HCT116 (cell line): ENCODE results near the gene IPO7. TPM values are rescaled to one million over a fixed set of nuclear protein-coding genes. Genes with fewer than 3 reads are reported as not detected.

ENCODE experiments used
- ATAC-seq: fragments of 200-7000 bp; cut with Tn5 transposase; 2 replicates; pipeline ENCODE4 v1.9.1; 2020; ENCODE audit warnings: mild to moderate bottlenecking, moderate library complexity
- BruUV-seq: library from RNA; stranded (reverse); fragments of 400-500 nt; replicated peaks from 2 replicates; lab custom pipeline; 2021; lab: Mats Ljungman, UMichigan
- CTCF ChIA-PET: fragments of 300-600 bp; sonication (Branson Sonifier 250); formaldehyde crosslinking; loops from one replicate; lab custom pipeline; 2021; ENCODE audit warnings: antibody characterized with exemption; lab: Charles Lee
- POLR2A ChIA-PET: fragments of 300-600, 350-600 bp; sonication (Branson Sonifier 250); formaldehyde crosslinking; loops from one replicate; lab custom pipeline; 2021; ENCODE audit warnings: antibody characterized with exemption; lab: Charles Lee
- RAD21 ChIA-PET, 2 experiments: fragments of 300-600 bp; sonication (Branson Sonifier 250); formaldehyde crosslinking; loops; one replicate each; lab custom pipeline; 2023; ENCODE audit warnings: low total read pairs in 2 of 2; ENCODE audit not compliant: uncharacterized antibody in 2 of 2, unreplicated experiment in 2 of 2, low non-redundant PET in 1 of 2; lab: Charles Lee
- DNase-seq: peaks from one replicate; pipeline ENCODE4 v3.0.0-alpha.2; 2010; ENCODE audit warnings: low read depth, low spot score
- H2AFZ ChIP-seq: fragments of 200-600 bp; shearing (Covaris generic), sonication (generic); 2 replicates; pipeline ENCODE4 v1.6.1; 2017; ENCODE audit warnings: low read depth, mixed run types, mixed read lengths, antibody characterized with exemption, low read length; ENCODE audit not compliant: poor library complexity, severe bottlenecking
- H3K27ac ChIP-seq: 2 replicates; pipeline ENCODE4 v1.5.1; 2012; ENCODE audit warnings: low read depth, low read length
- H3K27me3 ChIP-seq: fragments of 200-600 bp; sonication (generic); 2 replicates; pipeline ENCODE4 v1.6.1; 2016; ENCODE audit warnings: mixed run types, low read length, mixed read lengths; ENCODE audit not compliant: insufficient read depth
- H3K36me3 ChIP-seq, 2 experiments: fragments of 200-500 bp in 1 of 2; fragments of 200-600 bp in 1 of 2; sonication (Bioruptor generic) in 1 of 2; sonication (generic) in 1 of 2; 2 replicates each; pipeline versions ENCODE4 v1.5.1 to v1.6.1; 2014 to 2016; ENCODE audit warnings: low read length in 2 of 2, inconsistent platforms in 1 of 2, mixed read lengths in 1 of 2, mixed run types in 1 of 2; ENCODE audit not compliant: insufficient read depth in 2 of 2, control insufficient read depth in 1 of 2
- H3K4me1 ChIP-seq, 2 experiments: fragments of 200-600 bp in 1 of 2; sonication (generic) in 1 of 2; 2 replicates each; pipeline versions ENCODE4 v1.5.1 to v1.6.1; 2012 to 2017; ENCODE audit warnings: low read length in 2 of 2, inconsistent platforms in 1 of 2, mild to moderate bottlenecking in 1 of 2, mixed read lengths in 1 of 2, mixed run types in 1 of 2, moderate library complexity in 1 of 2; ENCODE audit not compliant: insufficient read depth in 2 of 2, control insufficient read depth in 1 of 2
- H3K4me2 ChIP-seq: fragments of 200-600 bp; sonication (generic); 2 replicates; pipeline ENCODE4 v1.6.1; 2017; ENCODE audit warnings: mixed run types, low read length, mixed read lengths
- H3K4me3 ChIP-seq, 2 experiments: fragments of 200-600 bp in 1 of 2; sonication (generic) in 1 of 2; replicated peaks in 1 of 2; 2 replicates each; pipeline ENCODE4 v1.5.1; 2011 to 2016; ENCODE audit warnings: low read length in 2 of 2, control low read depth in 1 of 2, low read depth in 1 of 2, mild to moderate bottlenecking in 1 of 2, mixed read lengths in 1 of 2, mixed run types in 1 of 2
- H3K79me2 ChIP-seq: fragments of 200-600 bp; sonication (generic); 2 replicates; pipeline ENCODE4 v1.6.1; 2017; ENCODE audit warnings: mild to moderate bottlenecking, mixed run types, low read length, moderate library complexity, mixed read lengths; ENCODE audit not compliant: insufficient read depth
- H3K9ac ChIP-seq: fragments of 200-600 bp; sonication (generic); 2 replicates; pipeline ENCODE4 v1.6.1; 2016; ENCODE audit warnings: low read length, mixed read lengths
- H3K9me2 ChIP-seq: fragments of 200-600 bp; sonication (generic), shearing (Covaris generic); 2 replicates; pipeline ENCODE4 v1.6.1; 2017; ENCODE audit warnings: mixed run types, mild to moderate bottlenecking, moderate library complexity; ENCODE audit not compliant: insufficient read depth
- H3K9me3 ChIP-seq, 2 experiments: fragments of 200-500 bp in 1 of 2; fragments of 200-600 bp in 1 of 2; sonication (Bioruptor generic) in 1 of 2; sonication (generic) in 1 of 2; 2 replicates each; pipeline ENCODE4 v1.6.1; 2014 to 2017; ENCODE audit warnings: low read length in 2 of 2, mixed read lengths in 2 of 2, inconsistent platforms in 1 of 2, low read depth in 1 of 2, mild to moderate bottlenecking in 1 of 2, mixed run types in 1 of 2, moderate library complexity in 1 of 2; ENCODE audit not compliant: control insufficient read depth in 1 of 2, insufficient read depth in 1 of 2
- H4K20me1 ChIP-seq: fragments of 200-600 bp; sonication (generic), shearing (Covaris generic); 2 replicates; pipeline ENCODE4 v1.6.1; 2017; ENCODE audit warnings: mixed run types, mild to moderate bottlenecking, moderate library complexity; ENCODE audit not compliant: insufficient read depth
- CBX3 ChIP-seq: IDR thresholded peaks from 2 replicates; pipeline ENCODE4 v1.6.1; 2012; ENCODE audit warnings: low read depth
- CEBPB ChIP-seq: IDR thresholded peaks from 2 replicates; pipeline ENCODE4 v1.6.1; 2012; ENCODE audit warnings: low read depth
- EGR1 ChIP-seq: IDR thresholded peaks from 2 replicates; pipeline ENCODE4 v1.6.1; 2012; ENCODE audit warnings: low read depth
- ELF1 ChIP-seq: IDR thresholded peaks from 2 replicates; pipeline ENCODE4 v1.6.1; 2012; ENCODE audit warnings: low read depth, borderline replicate concordance
- EZH2 ChIP-seq: fragments of 200-600 bp; sonication (generic); IDR thresholded peaks from 2 replicates; pipeline ENCODE4 v1.6.1; 2017; ENCODE audit warnings: antibody characterized with exemption, mixed run types
- POLR2A ChIP-seq: IDR thresholded peaks from 2 replicates; pipeline ENCODE4 v1.7.0; 2011; ENCODE audit warnings: borderline replicate concordance; ENCODE audit not compliant: insufficient read depth, insufficient read length; ENCODE audit errors: extremely low read depth
- POLR2AphosphoS5 ChIP-seq: IDR thresholded peaks from 2 replicates; pipeline ENCODE4 v1.6.1; 2011; ENCODE audit warnings: mild to moderate bottlenecking, low read depth, low read length, moderate library complexity
- SIN3A ChIP-seq: IDR thresholded peaks from 2 replicates; pipeline ENCODE4 v1.6.1; 2012; ENCODE audit warnings: low read depth
- SP1 ChIP-seq: IDR thresholded peaks from 2 replicates; pipeline ENCODE4 v1.6.1; 2012; ENCODE audit warnings: low read depth
- intact Hi-C: fragments of 100-400 bp; cut with micrococcal nuclease; formaldehyde crosslinking; loops from 2 replicates; pipeline ENCODE4 v1.10.0; 2022
- total RNA-seq: library from RNA; stranded (reverse); gene quantifications from one replicate; pipeline ENCODE4 v1.2.1, GENCODE V29; 2021; ENCODE audit not compliant: unreplicated experiment
- TF ChIP-seq, protein P1 (sequence below): IDR thresholded peaks from 2 replicates; pipeline ENCODE4 v1.6.1; 2012
- TF ChIP-seq, protein P2 (sequence below), 3 experiments: fragments of 200-600 bp in 1 of 3; sonication (generic) in 1 of 3; IDR thresholded peaks in 2 of 3; conservative IDR thresholded peaks in 1 of 3; 2 replicates each; pipeline ENCODE4 v1.5.1; 2012 to 2017; ENCODE audit warnings: low read depth in 2 of 3, low read length in 2 of 3, antibody characterized with exemption in 1 of 3, borderline replicate concordance in 1 of 3, control low read depth in 1 of 3, mild to moderate bottlenecking in 1 of 3, mixed read lengths in 1 of 3, mixed run types in 1 of 3, moderate library complexity in 1 of 3; ENCODE audit not compliant: insufficient read depth in 1 of 3

The IPO7 gene
- total RNA-seq, 1 experiment from 2014 or later: 186 TPM

DNA sequence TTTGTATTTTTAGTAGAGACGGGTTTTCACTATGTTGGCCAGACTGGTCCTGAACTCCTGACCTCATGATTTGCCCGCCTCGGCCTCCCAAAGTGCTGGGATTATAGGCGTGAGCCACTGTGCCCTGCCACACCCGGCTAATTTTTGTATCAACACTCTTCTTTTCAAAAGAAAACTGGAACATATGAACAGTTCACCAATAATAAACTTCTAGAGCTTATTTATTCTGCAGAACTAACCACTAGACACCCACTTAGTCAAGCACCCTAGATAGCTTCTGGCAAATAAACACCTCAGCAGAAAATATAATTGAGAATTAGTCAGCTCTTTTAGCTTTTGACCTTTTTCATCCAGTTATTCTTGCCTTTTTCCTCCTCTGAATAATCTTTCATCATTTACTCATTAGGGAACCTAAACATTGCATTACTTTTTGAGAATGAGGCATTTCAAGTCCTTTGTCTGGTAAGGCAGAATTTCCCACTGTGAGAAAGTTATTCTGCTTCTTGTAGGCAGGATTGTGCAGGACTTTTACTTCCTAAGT lies 42.7 kb upstream of the IPO7 start (continued):
- TF ChIP-seq POLR2A (no peak), CBX3 (no peak), EGR1 (no peak)
- TF ChIP-seq, protein P1, sequence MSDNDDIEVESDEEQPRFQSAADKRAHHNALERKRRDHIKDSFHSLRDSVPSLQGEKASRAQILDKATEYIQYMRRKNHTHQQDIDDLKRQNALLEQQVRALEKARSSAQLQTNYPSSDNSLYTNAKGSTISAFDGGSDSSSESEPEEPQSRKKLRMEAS: no peak

DNA sequence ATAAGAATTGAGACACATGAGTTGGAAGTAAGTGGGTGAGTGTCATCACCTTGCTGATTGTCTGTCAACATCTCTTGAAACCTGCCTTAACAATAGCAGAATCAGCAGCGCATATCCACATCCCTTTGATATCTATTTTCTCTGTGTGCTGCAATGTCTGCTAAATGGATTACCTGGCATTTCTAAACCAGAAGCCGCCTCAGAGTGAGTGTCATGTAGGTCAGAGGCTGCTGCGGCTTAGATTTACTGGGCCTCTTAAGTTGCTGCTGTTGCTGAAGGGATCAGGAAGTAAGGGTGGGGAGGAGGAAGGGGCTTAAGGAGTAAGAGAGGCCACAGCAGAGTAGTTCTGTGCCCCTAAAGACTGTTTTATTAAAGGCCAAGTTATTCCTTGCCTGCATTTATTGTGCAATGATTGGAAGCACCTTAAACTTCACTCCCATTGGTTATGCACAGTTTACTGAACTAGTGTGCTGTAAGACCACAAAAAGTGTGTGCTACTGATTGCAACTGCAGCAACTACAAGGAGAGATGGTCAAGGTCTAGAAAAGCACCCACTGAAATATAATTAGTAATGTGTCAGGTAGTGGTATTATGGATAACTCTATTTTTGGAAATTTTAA lies 40.3 kb upstream of the IPO7 start:
- POLR2A ChIA-PET: no interaction called here
- intact Hi-C loops: no loop called here

More for the DNA sequence above, 40.3 kb upstream of the IPO7 start:
- ChIA-PET RAD21 (no interaction called here), CTCF (no interaction called here)
- BruUV-seq: no TSS peak
- no peak for DNase-seq
- no peaks in the 10 kb centered on the region for H3K36me3 ChIP-seq
- no peaks in the 10 kb centered on the region for H3K79me2 ChIP-seq
- no peak for ATAC-seq
- H3K27me3 ChIP-seq: no peaks in the 10 kb centered on the region
- peaks cover 0 to 4% of the 10 kb centered on the region in 2 experiments; a peak in 1 of 4 replicates for H3K4me1 ChIP-seq
- no peak overlapping the region for H3K27ac ChIP-seq
- H2AFZ ChIP-seq: no peak overlapping the region
- TF ChIP-seq CEBPB (no peak), POLR2AphosphoS5 (no peak), ELF1 (no peak), SIN3A (no peak), CBX3 (no peak), SP1 (no peak), EZH2 (no peak), POLR2A (no peak), EGR1 (no peak)
- TF ChIP-seq, protein P2, sequence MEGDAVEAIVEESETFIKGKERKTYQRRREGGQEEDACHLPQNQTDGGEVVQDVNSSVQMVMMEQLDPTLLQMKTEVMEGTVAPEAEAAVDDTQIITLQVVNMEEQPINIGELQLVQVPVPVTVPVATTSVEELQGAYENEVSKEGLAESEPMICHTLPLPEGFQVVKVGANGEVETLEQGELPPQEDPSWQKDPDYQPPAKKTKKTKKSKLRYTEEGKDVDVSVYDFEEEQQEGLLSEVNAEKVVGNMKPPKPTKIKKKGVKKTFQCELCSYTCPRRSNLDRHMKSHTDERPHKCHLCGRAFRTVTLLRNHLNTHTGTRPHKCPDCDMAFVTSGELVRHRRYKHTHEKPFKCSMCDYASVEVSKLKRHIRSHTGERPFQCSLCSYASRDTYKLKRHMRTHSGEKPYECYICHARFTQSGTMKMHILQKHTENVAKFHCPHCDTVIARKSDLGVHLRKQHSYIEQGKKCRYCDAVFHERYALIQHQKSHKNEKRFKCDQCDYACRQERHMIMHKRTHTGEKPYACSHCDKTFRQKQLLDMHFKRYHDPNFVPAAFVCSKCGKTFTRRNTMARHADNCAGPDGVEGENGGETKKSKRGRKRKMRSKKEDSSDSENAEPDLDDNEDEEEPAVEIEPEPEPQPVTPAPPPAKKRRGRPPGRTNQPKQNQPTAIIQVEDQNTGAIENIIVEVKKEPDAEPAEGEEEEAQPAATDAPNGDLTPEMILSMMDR (IDR thresholded peaks at IDR 0.05 in 2 of 3, conservative IDR thresholded peaks at IDR 0.05 in 1 of 3; ENCODE audit: borderline replicate concordance in 1 of 3, insufficient read depth in 1 of 3, low read depth in 2 of 3, low read length in 2 of 3): no peak
- no peaks in the 10 kb centered on the region for H3K9me3 ChIP-seq
- no peaks in the 10 kb centered on the region for H3K9me2 ChIP-seq
- H3K4me2 ChIP-seq: no peak overlapping the region
- no peaks in the 10 kb centered on the region for H4K20me1 ChIP-seq
- no peak overlapping the region for H3K9ac ChIP-seq
- H3K4me3 ChIP-seq: no peak overlapping the region
